ENCODE measurements around the gene RNH1.

DNA sequence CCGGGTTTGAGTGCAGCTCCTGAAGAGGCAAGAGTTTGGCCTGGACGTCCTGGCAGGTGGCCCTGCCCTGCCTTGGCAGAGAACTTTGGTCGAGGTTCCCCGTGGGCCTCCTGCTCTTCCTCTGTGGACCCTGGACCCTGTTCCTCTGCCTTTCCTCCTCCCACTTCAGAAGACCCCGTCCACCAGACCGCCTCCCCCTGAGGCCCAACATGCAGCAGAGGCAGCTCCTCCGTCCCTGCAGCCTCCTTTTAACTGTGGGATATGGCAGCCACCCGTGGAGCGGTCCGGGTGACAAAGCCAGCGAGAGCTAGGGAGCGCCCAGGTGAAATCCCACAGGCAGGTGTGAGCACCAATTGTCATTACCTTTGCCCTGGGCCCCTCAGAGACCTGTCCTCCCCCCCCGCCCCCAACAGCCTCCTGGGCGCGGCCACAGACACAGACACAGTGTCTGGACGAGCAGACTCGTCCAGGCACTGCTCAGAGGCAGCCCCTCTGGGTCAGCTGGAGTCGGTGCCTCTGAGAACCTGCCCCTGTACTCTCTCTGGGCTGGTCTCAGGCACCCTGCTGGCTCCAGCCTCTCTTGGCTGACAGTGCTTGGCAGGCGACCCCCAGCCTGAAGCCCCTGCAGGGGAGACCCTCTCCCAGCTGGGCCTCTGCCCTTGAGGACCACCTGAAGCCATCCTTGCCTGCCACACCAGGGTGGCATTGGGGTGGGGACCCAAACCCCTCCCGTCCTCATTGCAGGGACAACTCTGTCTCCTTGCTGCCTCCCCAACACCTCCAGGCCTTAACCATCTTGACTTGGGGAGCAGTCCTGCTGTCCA lies 61.1 kb downstream of the RNH1 start:
- TF ChIP-seq EZH2 (IDR thresholded peaks at IDR 0.05; ENCODE audit: borderline replicate concordance, low read depth, low read length, severe bottlenecking) = no peak
- TF ChIP-seq, protein P1, sequence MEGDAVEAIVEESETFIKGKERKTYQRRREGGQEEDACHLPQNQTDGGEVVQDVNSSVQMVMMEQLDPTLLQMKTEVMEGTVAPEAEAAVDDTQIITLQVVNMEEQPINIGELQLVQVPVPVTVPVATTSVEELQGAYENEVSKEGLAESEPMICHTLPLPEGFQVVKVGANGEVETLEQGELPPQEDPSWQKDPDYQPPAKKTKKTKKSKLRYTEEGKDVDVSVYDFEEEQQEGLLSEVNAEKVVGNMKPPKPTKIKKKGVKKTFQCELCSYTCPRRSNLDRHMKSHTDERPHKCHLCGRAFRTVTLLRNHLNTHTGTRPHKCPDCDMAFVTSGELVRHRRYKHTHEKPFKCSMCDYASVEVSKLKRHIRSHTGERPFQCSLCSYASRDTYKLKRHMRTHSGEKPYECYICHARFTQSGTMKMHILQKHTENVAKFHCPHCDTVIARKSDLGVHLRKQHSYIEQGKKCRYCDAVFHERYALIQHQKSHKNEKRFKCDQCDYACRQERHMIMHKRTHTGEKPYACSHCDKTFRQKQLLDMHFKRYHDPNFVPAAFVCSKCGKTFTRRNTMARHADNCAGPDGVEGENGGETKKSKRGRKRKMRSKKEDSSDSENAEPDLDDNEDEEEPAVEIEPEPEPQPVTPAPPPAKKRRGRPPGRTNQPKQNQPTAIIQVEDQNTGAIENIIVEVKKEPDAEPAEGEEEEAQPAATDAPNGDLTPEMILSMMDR (IDR thresholded peaks at IDR 0.05; ENCODE audit: borderline replicate concordance, extremely low read depth, low read length, poor library complexity, severe bottlenecking) = no peak

Measured in DND-41 (cell line).